HepG2 (cell line): Measurements from ENCODE around the gene NCKIPSD. TPM values are rescaled to one million over a fixed set of nuclear protein-coding genes. Genes with fewer than 3 reads are reported as not detected.

Experiments used
- FOXK1 ChIP-seq: sonication (generic); formaldehyde crosslinking; IDR thresholded peaks from 2 replicates; pipeline ENCODE4 v1.4.0; 2020; ENCODE audit warnings: low read depth, missing genetic modification reagents, borderline replicate concordance
- FOXO4 ChIP-seq: sonication (generic); formaldehyde crosslinking; conservative IDR thresholded peaks from 2 replicates; pipeline ENCODE4 v1.8.1; 2023; ENCODE audit warnings: missing genetic modification reagents
- GMEB2 ChIP-seq: IDR thresholded peaks from 2 replicates; pipeline ENCODE4 v1.6.1; 2016; ENCODE audit warnings: missing biosample characterization, missing genetic modification reagents, low read depth
- GPN1 ChIP-seq: sonication (generic); formaldehyde crosslinking; IDR thresholded peaks from 2 replicates; pipeline ENCODE4 v1.5.1; 2020; ENCODE audit warnings: missing genetic modification reagents, borderline replicate concordance
- HBP1 ChIP-seq: IDR thresholded peaks from 2 replicates; pipeline ENCODE4 v1.6.1; 2016; ENCODE audit warnings: low read depth, control low read depth
- IRF2 ChIP-seq: IDR thresholded peaks from 2 replicates; pipeline ENCODE4 v1.6.1; 2018; ENCODE audit warnings: missing genetic modification reagents, missing compliant biosample characterization
- KDM1A ChIP-seq: IDR thresholded peaks from 2 replicates; pipeline ENCODE4 v1.6.1; 2016; ENCODE audit warnings: missing compliant biosample characterization
- KLF9 ChIP-seq: IDR thresholded peaks from 2 replicates; pipeline ENCODE4 v1.6.1; 2016; ENCODE audit warnings: low read depth
- MAFG ChIP-seq: sonication (generic); formaldehyde crosslinking; IDR thresholded peaks from 2 replicates; pipeline ENCODE4 v1.5.1; 2020; ENCODE audit warnings: mild to moderate bottlenecking, missing genetic modification reagents
- NPAS2 ChIP-seq: sonication (generic); formaldehyde crosslinking; IDR thresholded peaks from 2 replicates; pipeline ENCODE4 v1.8.0; 2022; ENCODE audit warnings: mild to moderate bottlenecking, missing genetic modification reagents, borderline replicate concordance
- PITX1 ChIP-seq: sonication (generic); formaldehyde crosslinking; IDR thresholded peaks from 2 replicates; pipeline ENCODE4 v1.5.1; 2020; ENCODE audit warnings: mild to moderate bottlenecking, missing genetic modification reagents
- RARG ChIP-seq: sonication (generic); formaldehyde crosslinking; IDR thresholded peaks from 2 replicates; pipeline ENCODE4 v1.4.0; 2020; ENCODE audit warnings: low read depth, mild to moderate bottlenecking, missing genetic modification reagents
- SATB2 ChIP-seq: sonication (generic); formaldehyde crosslinking; IDR thresholded peaks from 2 replicates; pipeline ENCODE4 v1.5.0; 2020; ENCODE audit warnings: missing genetic modification reagents
- SRF ChIP-seq: IDR thresholded peaks from 2 replicates; pipeline ENCODE4 v1.6.1; 2011; ENCODE audit warnings: mild to moderate bottlenecking, low read depth, low read length, moderate library complexity
- SUZ12 ChIP-seq: fragments of 150-350 bp; IDR thresholded peaks from 2 replicates; pipeline ENCODE4 v1.6.1; 2014; ENCODE audit warnings: low read depth, low read length
- THAP9 ChIP-seq: sonication (generic); formaldehyde crosslinking; IDR thresholded peaks from 2 replicates; pipeline ENCODE4; 2020; ENCODE audit warnings: missing genetic modification reagents, mild to moderate bottlenecking, borderline replicate concordance
- TOE1 ChIP-seq: sonication (generic); formaldehyde crosslinking; IDR thresholded peaks from 2 replicates; pipeline ENCODE4 v1.4.0; 2020; ENCODE audit warnings: mild to moderate bottlenecking, missing genetic modification reagents
- TSC22D2 ChIP-seq: sonication (generic); formaldehyde crosslinking; IDR thresholded peaks from 2 replicates; pipeline ENCODE4 v1.5.1; 2020; ENCODE audit warnings: missing genetic modification reagents, mild to moderate bottlenecking, borderline replicate concordance
- ZNF251 ChIP-seq: sonication (generic); formaldehyde crosslinking; IDR thresholded peaks from 2 replicates; pipeline ENCODE4 v1.9.0; 2021; ENCODE audit warnings: mild to moderate bottlenecking, missing genetic modification reagents
- ZNF34 ChIP-seq: sonication (generic); formaldehyde crosslinking; IDR thresholded peaks from 2 replicates; pipeline ENCODE4 v1.4.0; 2020; ENCODE audit warnings: mild to moderate bottlenecking, missing genetic modification reagents, borderline replicate concordance
- ZNF451 ChIP-seq: sonication (generic); formaldehyde crosslinking; IDR thresholded peaks from 2 replicates; pipeline ENCODE4 v1.5.0; 2020; ENCODE audit warnings: mild to moderate bottlenecking, missing genetic modification reagents
- ZNF557 ChIP-seq: sonication (generic); formaldehyde crosslinking; IDR thresholded peaks from 2 replicates; pipeline ENCODE4 v1.4.0; 2020; ENCODE audit warnings: missing genetic modification reagents
- polyA plus RNA-seq, 8 experiments: library from polyadenylated mRNA; depleted of rRNA in 3 of 8; stranded (reverse) in 7 of 8; unstranded in 1 of 8; fragments of >200 nt; fragmentation: Illumina TruSeq in 4 of 8; extraction: Trizol in 4 of 8; gene quantifications; 2 replicates each; pipeline versions ENCODE4 v1.2.1 to v1.2.3, GENCODE V29; 2011 to 2016; ENCODE audit warnings: low read depth in 4 of 8, missing spikeins in 1 of 8, mixed read lengths in 1 of 8; ENCODE audit not compliant: insufficient read depth in 1 of 8
- total RNA-seq, 5 experiments: library from RNA; depleted of rRNA; stranded (reverse); fragments of >200 nt; fragmentation: Illumina TruSeq; extraction: Trizol; gene quantifications; 2 replicates each; pipeline ENCODE4 v1.2.3, GENCODE V29; 2016; ENCODE audit warnings: low read depth in 1 of 5

NCKIPSD gene
- total and polyA plus RNA-seq, 2 of the 13 experiments (the other 11 are each of a cell fraction or from before 2014, with no cell fraction given) = 13.5 to 35.2 TPM

- 0 out of 2 replicates have a peak, but pooled peaks have one; percentile 30 for TF ChIP-seq GMEB2 (CRISPR knock-in tag)
- no peak for TF ChIP-seq SATB2 (CRISPR knock-in tag)
- TF ChIP-seq ZNF251 (CRISPR knock-in tag) = no peak
- TF ChIP-seq FOXK1 (CRISPR knock-in tag) = peak; percentile 12; the same call in 1 of the 2 replicates
- peak; percentile 12; the same call in 1 of the 2 replicates for TF ChIP-seq HBP1
- peak; percentile 69; the same call in 1 of the 2 replicates for TF ChIP-seq PITX1 (CRISPR knock-in tag)
- TF ChIP-seq NPAS2 (CRISPR knock-in tag) = no peak
- TF ChIP-seq KDM1A (CRISPR knock-in tag) = no peak
- no peak for TF ChIP-seq ZNF34 (CRISPR knock-in tag)
- no peak for TF ChIP-seq TOE1 (CRISPR knock-in tag)
- no peak for TF ChIP-seq SRF
- TF ChIP-seq GPN1 = no peak
- 0 out of 2 replicates have a peak, but pooled peaks have one; percentile 2 for TF ChIP-seq FOXO4
- no peak for TF ChIP-seq TSC22D2 (CRISPR knock-in tag)
- no peak for TF ChIP-seq KLF9 (CRISPR knock-in tag)
- TF ChIP-seq RARG (CRISPR knock-in tag) = no peak
- TF ChIP-seq MAFG (CRISPR knock-in tag) = no peak
- TF ChIP-seq ZNF451 = 0 out of 2 replicates have a peak, but pooled peaks have one; percentile 64
- TF ChIP-seq SUZ12 = no peak
- TF ChIP-seq ZNF557 (CRISPR knock-in tag) = peak; percentile 90
- TF ChIP-seq IRF2 = no peak; the same call in none of the 2 replicates
- TF ChIP-seq THAP9 (CRISPR knock-in tag) = 0 out of 2 replicates have a peak, but pooled peaks have one; percentile 50
Observed at GRCh38 chr3:48663489-48664312, 22.0 kb downstream of the NCKIPSD start (continued).
